ENCODE results near the gene GPX4. TPM values are rescaled to one million over a fixed set of nuclear protein-coding genes. Genes with fewer than 3 reads are reported as not detected.

Gene GPX4
- total and polyA plus RNA-seq, 10 of the 15 experiments (the other 5 are each of a cell fraction or from before 2014, with no cell fraction given): 33.3 to 749 (median 297) TPM

DNA sequence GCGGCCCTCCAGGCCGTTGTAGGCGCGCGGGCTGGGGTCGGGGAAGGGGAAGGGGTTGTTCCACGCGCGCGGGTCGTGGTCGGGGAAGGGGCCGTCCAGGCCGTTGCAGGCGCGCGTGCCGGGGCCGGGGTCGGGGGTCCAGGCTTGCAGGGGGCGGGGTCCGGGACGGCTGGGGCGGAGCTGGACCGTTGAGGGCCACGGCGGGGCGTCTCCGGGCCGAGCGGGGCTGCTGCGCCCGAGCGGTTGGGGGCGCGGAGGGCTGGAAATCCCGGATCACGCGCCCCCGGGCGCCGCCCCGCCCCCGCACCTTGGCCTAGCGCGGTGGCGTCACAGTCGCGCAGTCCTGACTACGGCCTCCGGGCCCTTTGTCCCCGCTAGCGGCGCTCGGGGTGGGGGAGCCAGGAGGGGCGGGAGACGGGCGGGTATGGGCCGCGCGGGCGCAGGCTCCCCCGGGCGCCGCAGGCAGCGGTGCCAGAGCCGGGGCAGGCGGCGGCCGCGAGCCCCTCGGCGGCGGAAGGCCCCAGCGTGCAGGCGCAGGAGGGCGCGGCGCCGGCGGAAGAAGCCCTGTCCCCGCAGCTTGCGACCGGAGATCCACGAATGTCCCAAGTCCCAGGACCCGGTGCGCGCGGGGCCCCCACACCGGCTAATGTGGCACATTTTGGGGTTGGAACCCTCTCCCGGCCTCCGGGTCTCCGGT, 665 bp downstream of the GPX4 start (continued):
- TF ChIP-seq, protein P1, sequence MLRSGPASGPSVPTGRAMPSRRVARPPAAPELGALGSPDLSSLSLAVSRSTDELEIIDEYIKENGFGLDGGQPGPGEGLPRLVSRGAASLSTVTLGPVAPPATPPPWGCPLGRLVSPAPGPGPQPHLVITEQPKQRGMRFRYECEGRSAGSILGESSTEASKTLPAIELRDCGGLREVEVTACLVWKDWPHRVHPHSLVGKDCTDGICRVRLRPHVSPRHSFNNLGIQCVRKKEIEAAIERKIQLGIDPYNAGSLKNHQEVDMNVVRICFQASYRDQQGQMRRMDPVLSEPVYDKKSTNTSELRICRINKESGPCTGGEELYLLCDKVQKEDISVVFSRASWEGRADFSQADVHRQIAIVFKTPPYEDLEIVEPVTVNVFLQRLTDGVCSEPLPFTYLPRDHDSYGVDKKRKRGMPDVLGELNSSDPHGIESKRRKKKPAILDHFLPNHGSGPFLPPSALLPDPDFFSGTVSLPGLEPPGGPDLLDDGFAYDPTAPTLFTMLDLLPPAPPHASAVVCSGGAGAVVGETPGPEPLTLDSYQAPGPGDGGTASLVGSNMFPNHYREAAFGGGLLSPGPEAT (IDR thresholded peaks at IDR 0.05; ENCODE audit: low read depth): no peak
- TF ChIP-seq, protein P2, sequence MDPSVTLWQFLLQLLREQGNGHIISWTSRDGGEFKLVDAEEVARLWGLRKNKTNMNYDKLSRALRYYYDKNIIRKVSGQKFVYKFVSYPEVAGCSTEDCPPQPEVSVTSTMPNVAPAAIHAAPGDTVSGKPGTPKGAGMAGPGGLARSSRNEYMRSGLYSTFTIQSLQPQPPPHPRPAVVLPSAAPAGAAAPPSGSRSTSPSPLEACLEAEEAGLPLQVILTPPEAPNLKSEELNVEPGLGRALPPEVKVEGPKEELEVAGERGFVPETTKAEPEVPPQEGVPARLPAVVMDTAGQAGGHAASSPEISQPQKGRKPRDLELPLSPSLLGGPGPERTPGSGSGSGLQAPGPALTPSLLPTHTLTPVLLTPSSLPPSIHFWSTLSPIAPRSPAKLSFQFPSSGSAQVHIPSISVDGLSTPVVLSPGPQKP (IDR thresholded peaks at IDR 0.05; ENCODE audit: low read depth, low read length): no peak
- TF ChIP-seq, protein P3, sequence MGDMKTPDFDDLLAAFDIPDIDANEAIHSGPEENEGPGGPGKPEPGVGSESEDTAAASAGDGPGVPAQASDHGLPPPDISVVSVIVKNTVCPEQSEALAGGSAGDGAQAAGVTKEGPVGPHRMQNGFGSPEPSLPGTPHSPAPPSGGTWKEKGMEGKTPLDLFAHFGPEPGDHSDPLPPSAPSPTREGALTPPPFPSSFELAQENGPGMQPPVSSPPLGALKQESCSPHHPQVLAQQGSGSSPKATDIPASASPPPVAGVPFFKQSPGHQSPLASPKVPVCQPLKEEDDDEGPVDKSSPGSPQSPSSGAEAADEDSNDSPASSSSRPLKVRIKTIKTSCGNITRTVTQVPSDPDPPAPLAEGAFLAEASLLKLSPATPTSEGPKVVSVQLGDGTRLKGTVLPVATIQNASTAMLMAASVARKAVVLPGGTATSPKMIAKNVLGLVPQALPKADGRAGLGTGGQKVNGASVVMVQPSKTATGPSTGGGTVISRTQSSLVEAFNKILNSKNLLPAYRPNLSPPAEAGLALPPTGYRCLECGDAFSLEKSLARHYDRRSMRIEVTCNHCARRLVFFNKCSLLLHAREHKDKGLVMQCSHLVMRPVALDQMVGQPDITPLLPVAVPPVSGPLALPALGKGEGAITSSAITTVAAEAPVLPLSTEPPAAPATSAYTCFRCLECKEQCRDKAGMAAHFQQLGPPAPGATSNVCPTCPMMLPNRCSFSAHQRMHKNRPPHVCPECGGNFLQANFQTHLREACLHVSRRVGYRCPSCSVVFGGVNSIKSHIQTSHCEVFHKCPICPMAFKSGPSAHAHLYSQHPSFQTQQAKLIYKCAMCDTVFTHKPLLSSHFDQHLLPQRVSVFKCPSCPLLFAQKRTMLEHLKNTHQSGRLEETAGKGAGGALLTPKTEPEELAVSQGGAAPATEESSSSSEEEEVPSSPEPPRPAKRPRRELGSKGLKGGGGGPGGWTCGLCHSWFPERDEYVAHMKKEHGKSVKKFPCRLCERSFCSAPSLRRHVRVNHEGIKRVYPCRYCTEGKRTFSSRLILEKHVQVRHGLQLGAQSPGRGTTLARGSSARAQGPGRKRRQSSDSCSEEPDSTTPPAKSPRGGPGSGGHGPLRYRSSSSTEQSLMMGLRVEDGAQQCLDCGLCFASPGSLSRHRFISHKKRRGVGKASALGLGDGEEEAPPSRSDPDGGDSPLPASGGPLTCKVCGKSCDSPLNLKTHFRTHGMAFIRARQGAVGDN (IDR thresholded peaks at IDR 0.05): peak; percentile 40; the same call in 1 of the 2 replicates
- TF ChIP-seq BMI1 (IDR thresholded peaks at IDR 0.05; ENCODE audit: borderline replicate concordance) (no peak), BRCA1 (IDR thresholded peaks at IDR 0.05; ENCODE audit: low read depth, low read length) (no peak), RB1 (IDR thresholded peaks at IDR 0.05; ENCODE audit: borderline replicate concordance) (no peak), TCF3 (IDR thresholded peaks at IDR 0.05; ENCODE audit: borderline replicate concordance, insufficient read depth, low read depth, low read length) (no peak), CBFB (IDR thresholded peaks at IDR 0.05; ENCODE audit: low read depth) (no peak), ZNF622 (IDR thresholded peaks at IDR 0.05) (no peak), EP300 (IDR thresholded peaks at IDR 0.05; ENCODE audit: borderline replicate concordance in 1 of 2, control insufficient read depth in 1 of 2, low read depth in 2 of 2, low read length in 2 of 2) (no peak), NBN (IDR thresholded peaks at IDR 0.05) (no peak), MTA2 (IDR thresholded peaks at IDR 0.05; ENCODE audit: low read depth) (no peak), PML (IDR thresholded peaks at IDR 0.05; ENCODE audit: low read length) (0 out of 2 replicates have a peak, but pooled peaks have one; percentile 11), NFIC (IDR thresholded peaks at IDR 0.05; ENCODE audit: low read depth, low read length) (no peak), SMAD5 (IDR thresholded peaks at IDR 0.05; ENCODE audit: low read depth) (no peak), MYB (IDR thresholded peaks at IDR 0.05; ENCODE audit: borderline replicate concordance, low read depth, low read length) (no peak), NR2C1 (IDR thresholded peaks at IDR 0.05) (0 out of 2 replicates have a peak, but pooled peaks have one; percentile 22)
- TF ChIP-seq, protein P4, sequence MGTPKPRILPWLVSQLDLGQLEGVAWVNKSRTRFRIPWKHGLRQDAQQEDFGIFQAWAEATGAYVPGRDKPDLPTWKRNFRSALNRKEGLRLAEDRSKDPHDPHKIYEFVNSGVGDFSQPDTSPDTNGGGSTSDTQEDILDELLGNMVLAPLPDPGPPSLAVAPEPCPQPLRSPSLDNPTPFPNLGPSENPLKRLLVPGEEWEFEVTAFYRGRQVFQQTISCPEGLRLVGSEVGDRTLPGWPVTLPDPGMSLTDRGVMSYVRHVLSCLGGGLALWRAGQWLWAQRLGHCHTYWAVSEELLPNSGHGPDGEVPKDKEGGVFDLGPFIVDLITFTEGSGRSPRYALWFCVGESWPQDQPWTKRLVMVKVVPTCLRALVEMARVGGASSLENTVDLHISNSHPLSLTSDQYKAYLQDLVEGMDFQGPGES (IDR thresholded peaks at IDR 0.05): no peak
- TF ChIP-seq, protein P5, sequence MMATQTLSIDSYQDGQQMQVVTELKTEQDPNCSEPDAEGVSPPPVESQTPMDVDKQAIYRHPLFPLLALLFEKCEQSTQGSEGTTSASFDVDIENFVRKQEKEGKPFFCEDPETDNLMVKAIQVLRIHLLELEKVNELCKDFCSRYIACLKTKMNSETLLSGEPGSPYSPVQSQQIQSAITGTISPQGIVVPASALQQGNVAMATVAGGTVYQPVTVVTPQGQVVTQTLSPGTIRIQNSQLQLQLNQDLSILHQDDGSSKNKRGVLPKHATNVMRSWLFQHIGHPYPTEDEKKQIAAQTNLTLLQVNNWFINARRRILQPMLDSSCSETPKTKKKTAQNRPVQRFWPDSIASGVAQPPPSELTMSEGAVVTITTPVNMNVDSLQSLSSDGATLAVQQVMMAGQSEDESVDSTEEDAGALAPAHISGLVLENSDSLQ (IDR thresholded peaks at IDR 0.05): no peak
